B cell (primary cell): ENCODE measurements around the gene FBLN5. TPM values are rescaled to one million over a fixed set of nuclear protein-coding genes. Genes with fewer than 3 reads are reported as not detected.

Source experiments
- ATAC-seq: fragments of 200-7000 bp; cut with Tn5 transposase; one replicate; pipeline ENCODE4 v1.10.0; 2021; ENCODE audit warnings: low read depth, mild to moderate bottlenecking, moderate number of reproducible peaks, moderate library complexity
- CTCF ChIA-PET: fragments of 350-600 bp; sonication (Branson Sonifier 250); formaldehyde crosslinking; loops from one replicate; lab custom pipeline; 2021; ENCODE audit warnings: antibody characterized with exemption, inconsistent platforms; lab: Charles Lee
- POLR2A ChIA-PET: fragments of 350-600 bp; sonication (Branson Sonifier 250); formaldehyde crosslinking; loops from one replicate; lab custom pipeline; 2021; ENCODE audit warnings: antibody characterized with exemption; lab: Charles Lee
- DNase-seq: peaks from one replicate; pipeline ENCODE4 v3.0.0; 2013
- H2AFZ ChIP-seq: 2 replicates; pipeline ENCODE4 v1.6.1; 2012; ENCODE audit warnings: mild to moderate bottlenecking, low read depth, low read length; ENCODE audit not compliant: insufficient read depth, poor library complexity, severe bottlenecking
- H3K27ac ChIP-seq, 2 donors: 1 replicate in 1 of 2; 2 replicates in 1 of 2; pipeline ENCODE4 v1.5.1; 2012 to 2013; ENCODE audit warnings: low read length in 2 of 2, mild to moderate bottlenecking in 2 of 2, moderate library complexity in 1 of 2
- H3K27me3 ChIP-seq, 4 experiments: fragments of 200-600 bp in 1 of 4; sonication (generic) in 1 of 4; replicated peaks in 1 of 4; 1 replicate in 2 of 4; 2 replicates in 2 of 4; pipeline versions ENCODE4 v1.6.1 to v1.7.0; 2013 to 2016; ENCODE audit warnings: low read length in 3 of 4, mild to moderate bottlenecking in 2 of 4, mixed read lengths in 1 of 4, moderate library complexity in 1 of 4; ENCODE audit not compliant: insufficient read depth in 4 of 4, control insufficient read depth in 3 of 4; ENCODE audit errors: control extremely low read depth in 1 of 4
- H3K36me3 ChIP-seq, 2 experiments: replicated peaks in 1 of 2; 1 replicate in 1 of 2; 2 replicates in 1 of 2; pipeline versions ENCODE4 v1.6.1 to v1.7.1; 2013; ENCODE audit warnings: low read length in 1 of 2; ENCODE audit not compliant: insufficient read depth in 2 of 2, control insufficient read depth in 1 of 2; ENCODE audit errors: control extremely low read depth in 1 of 2, extremely low read depth in 1 of 2
- H3K4me1 ChIP-seq, 2 donors: fragments of 200-600 bp in 1 of 2; sonication (generic) in 1 of 2; 1 replicate in 1 of 2; 2 replicates in 1 of 2; pipeline versions ENCODE4 v1.5.1 to v1.6.1; 2013 to 2017; ENCODE audit warnings: low read length in 2 of 2; ENCODE audit not compliant: control insufficient read depth in 2 of 2, insufficient read depth in 2 of 2
- H3K4me2 ChIP-seq: replicated peaks from 2 replicates; pipeline ENCODE3; 2012; ENCODE audit warnings: mild to moderate bottlenecking, low read depth, low read length; ENCODE audit not compliant: poor library complexity, severe bottlenecking
- H3K4me3 ChIP-seq, 5 experiments: fragments of 200-600 bp in 1 of 5; sonication (generic) in 1 of 5; 1 replicate in 3 of 5; 2 replicates in 2 of 5; pipeline versions ENCODE4 v1.5.1 to v1.7.0; 2011 to 2016; ENCODE audit warnings: low read length in 4 of 5, mild to moderate bottlenecking in 4 of 5, low read depth in 2 of 5, control low read depth in 1 of 5, moderate library complexity in 1 of 5; ENCODE audit not compliant: insufficient read depth in 1 of 5; ENCODE audit errors: control extremely low read depth in 1 of 5, extremely low read depth in 1 of 5
- H3K79me2 ChIP-seq: fragments of 200-600 bp; sonication (generic); one replicate; pipeline ENCODE4 v1.6.0; 2016; ENCODE audit warnings: low read length; ENCODE audit not compliant: control insufficient read depth, insufficient read depth
- H3K9ac ChIP-seq: fragments of 200-600 bp; sonication (generic); 2 replicates; pipeline ENCODE4 v1.6.1; 2017; ENCODE audit warnings: mild to moderate bottlenecking, low read length, moderate library complexity
- H3K9me3 ChIP-seq, 3 donors: one replicate each; pipeline versions ENCODE4 v1.6.1 to v1.7.1; 2013; ENCODE audit warnings: low read length in 2 of 3; ENCODE audit not compliant: control insufficient read depth in 2 of 3, insufficient read depth in 1 of 3; ENCODE audit errors: control extremely low read depth in 1 of 3
- H4K20me1 ChIP-seq: 2 replicates; pipeline ENCODE4 v1.6.0; 2012; ENCODE audit warnings: mild to moderate bottlenecking, low read length; ENCODE audit not compliant: insufficient read depth, control insufficient read depth, poor library complexity, severe bottlenecking
- H3K27ac Mint-ChIP-seq: one replicate; pipeline ENCODE4 v1.8.0; 2021; ENCODE audit warnings: mixed read lengths
- H3K27me3 Mint-ChIP-seq: one replicate; pipeline ENCODE4 v1.8.0; 2021; ENCODE audit warnings: mixed read lengths
- H3K4me1 Mint-ChIP-seq: one replicate; pipeline ENCODE4 v1.8.0; 2021; ENCODE audit warnings: mixed read lengths
- H3K4me3 Mint-ChIP-seq: one replicate; pipeline ENCODE4 v1.8.0; 2021; ENCODE audit warnings: mixed read lengths
- H3K9me3 Mint-ChIP-seq: one replicate; pipeline ENCODE4 v1.8.0; 2022; ENCODE audit warnings: mixed read lengths; ENCODE audit not compliant: insufficient read depth
- CTCF ChIP-seq: fragments of 200-600 bp; IDR thresholded peaks from one replicate; pipeline ENCODE4 v1.8.0; 2022; ENCODE audit warnings: antibody characterized with exemption, mild to moderate bottlenecking
- EZH2 ChIP-seq: IDR thresholded peaks from 2 replicates; pipeline ENCODE4 v1.6.1; 2012; ENCODE audit warnings: borderline replicate concordance, low read depth, mild to moderate bottlenecking, moderate library complexity, low read length; ENCODE audit not compliant: insufficient read depth, poor library complexity, severe bottlenecking
- WGBS: methylation state at CpG from one replicate; pipeline ENCODE4 v1.1.5; 2013; ENCODE audit warnings: missing lambda C conversion rate; ENCODE audit not compliant: insufficient coverage; 5-methylcytosine and 5-hydroxymethylcytosine counted together
- intact Hi-C: fragments of 100-400 bp; cut with micrococcal nuclease; formaldehyde crosslinking; loops from one replicate; pipeline ENCODE4 v1.10.0; 2022
- polyA plus RNA-seq: library from polyadenylated mRNA; depleted of rRNA; stranded (reverse); fragments of >200 nt; gene quantifications from 2 replicates; pipeline ENCODE4 v1.2.3, GENCODE V29; 2012
- total RNA-seq, 2 donors: library from RNA; stranded (reverse); fragments of 120-200 nt in 1 of 2; gene quantifications; 1 replicate in 1 of 2; 2 replicates in 1 of 2; pipeline versions ENCODE4 v1.2.3 to v1.2.4, GENCODE V29; 2013 to 2022

FBLN5 gene
- total and polyA plus RNA-seq, 2 donors (not counting 1 experiment from before 2014, with no cell fraction given): 0.31 to 0.37 TPM

- peaks cover 0 to 13% (median 0%) of the 10 kb centered on the region in 3 donors for H3K9me3 ChIP-seq
- peak overlapping the region; percentile 13 for H3K4me2 ChIP-seq
- CTCF ChIA-PET: interaction anchor here (1.6 kb wide), 1 partner anchor 21 kb away, joined by 3 read pairs; no protein-coding TSS in a partner anchor
- Mint-ChIP-seq H3K27me3 (no peaks in the 10 kb centered on the region), H3K9me3 (no peaks in the 10 kb centered on the region), H3K4me1 (peaks cover 35% of the 10 kb centered on the region), H3K27ac (no peak overlapping the region), H3K4me3 (no peak overlapping the region)
- H3K9ac ChIP-seq: no peak overlapping the region
- no peak for DNase-seq
- peaks cover 36 to 44% of the 10 kb centered on the region in 2 donors for H3K4me1 ChIP-seq
- no peaks in the 10 kb centered on the region for H3K36me3 ChIP-seq
- peaks cover 0 to 2% (median 0%) of the 10 kb centered on the region in 4 experiments for H3K27me3 ChIP-seq
- H2AFZ ChIP-seq: peak overlapping the region; percentile 39
- TF ChIP-seq CTCF (no peak), EZH2 (no peak)
- ATAC-seq: no peak
- intact Hi-C loops: no loop called here
- POLR2A ChIA-PET: no interaction called here
- H3K4me3 ChIP-seq: no peak overlapping the region
- no peaks in the 10 kb centered on the region for H4K20me1 ChIP-seq
- no peak overlapping the region for H3K27ac ChIP-seq
- 43% methylated on average over 3 of the region's 6 CpGs for WGBS
- no peaks in the 10 kb centered on the region for H3K79me2 ChIP-seq
Measured at GRCh38 chr14:91866511-91867295, 80.8 kb downstream of the FBLN5 start.

- H3K4me1 Mint-ChIP-seq: peaks cover 33% of the 10 kb centered on the region
- H3K79me2 ChIP-seq: no peaks in the 10 kb centered on the region
- WGBS: no CpG with 5 or more reads among the region's 2 CpGs
- TF ChIP-seq EZH2 (no peak), CTCF (no peak)
- H3K27me3 ChIP-seq: peaks cover 0 to 2% (median 0%) of the 10 kb centered on the region in 4 experiments
- H3K4me3 Mint-ChIP-seq: no peak overlapping the region
- no peaks in the 10 kb centered on the region for H3K36me3 ChIP-seq
- no peak overlapping the region for H3K9ac ChIP-seq
- intact Hi-C loops: no loop called here
- no peak overlapping the region for H2AFZ ChIP-seq
- H3K27ac ChIP-seq: no peak overlapping the region
- no peaks in the 10 kb centered on the region for H3K9me3 Mint-ChIP-seq
- H3K4me1 ChIP-seq: peaks cover 35 to 44% of the 10 kb centered on the region in 2 donors
- H3K27me3 Mint-ChIP-seq: no peaks in the 10 kb centered on the region
- ATAC-seq: no peak
- no peak overlapping the region for H3K4me3 ChIP-seq
- POLR2A ChIA-PET: no interaction called here
- H3K9me3 ChIP-seq: peaks cover 0 to 13% (median 0%) of the 10 kb centered on the region in 3 donors
- no peaks in the 10 kb centered on the region for H4K20me1 ChIP-seq
- CTCF ChIA-PET: no interaction called here
- no peak overlapping the region for H3K4me2 ChIP-seq
- H3K27ac Mint-ChIP-seq: no peak overlapping the region
- no peak for DNase-seq
Measured at GRCh38 chr14:91866061-91866460, 81.4 kb downstream of the FBLN5 start.
